Rectal smooth muscle tissue (tissue), 1 donor: Measurements from ENCODE around the gene C6orf120.
"Not testable (repeated sequence)": the region's sequence is repeated elsewhere in the genome, so short reads cannot be mapped to it uniquely, and the experiment has no call there.

Source experiments
- H3K27ac ChIP-seq: one replicate; pipeline ENCODE4 v1.7.0; 2013; ENCODE audit warnings: low read depth, low read length, inconsistent platforms
- H3K27me3 ChIP-seq: one replicate; pipeline ENCODE4 v1.7.0; 2013; ENCODE audit warnings: low read length; ENCODE audit not compliant: control insufficient read depth, insufficient read depth
- H3K36me3 ChIP-seq: one replicate; pipeline ENCODE4 v1.7.0; 2013; ENCODE audit warnings: low read length; ENCODE audit not compliant: control insufficient read depth, insufficient read depth
- H3K4me1 ChIP-seq: one replicate; pipeline ENCODE4 v1.7.0; 2013; ENCODE audit warnings: low read length; ENCODE audit not compliant: control insufficient read depth, insufficient read depth
- H3K4me3 ChIP-seq: one replicate; pipeline ENCODE4 v1.7.0; 2013; ENCODE audit warnings: low read length
- H3K9ac ChIP-seq: one replicate; pipeline ENCODE4 v1.7.0; 2013; ENCODE audit warnings: low read length

C6orf120 gene

GRCh38 chr6:169691260-169691659 lies 10.7 kb upstream of the C6orf120 start:
- Histone ChIP-seq H3K9ac (no peak overlapping the region), H3K4me3 (no peak overlapping the region), H3K27ac (no peak overlapping the region), H3K36me3 (peaks cover 3% of the 10 kb centered on the region), H3K27me3 (no peaks in the 10 kb centered on the region), H3K4me1 (no peaks in the 10 kb centered on the region)

- Histone ChIP-seq H3K9ac (no peak overlapping the region), H3K4me1 (no peaks in the 10 kb centered on the region), H3K27me3 (no peaks in the 10 kb centered on the region), H3K4me3 (no peak overlapping the region), H3K36me3 (peaks cover 3% of the 10 kb centered on the region), H3K27ac (no peak overlapping the region)
These were observed 9.4 kb upstream of the C6orf120 start for GRCh38 chr6:169692516-169692915.

- Histone ChIP-seq H3K4me1 (no peaks in the 10 kb centered on the region), H3K4me3 (no peak overlapping the region), H3K27ac (no peak overlapping the region), H3K36me3 (no peaks in the 10 kb centered on the region), H3K9ac (no peak overlapping the region), H3K27me3 (no peaks in the 10 kb centered on the region)
These were observed 6.8 kb upstream of the C6orf120 start for GRCh38 chr6:169695131-169695530.

- H3K27me3 ChIP-seq, H3K4me1 ChIP-seq, H3K27ac ChIP-seq, H3K36me3 ChIP-seq, H3K9ac ChIP-seq, H3K4me3 ChIP-seq: not testable (repeated sequence)
These were observed 4.8 kb upstream of the C6orf120 start for GRCh38 chr6:169697115-169697514.

GRCh38 chr6:169700296-169700695 lies 1.6 kb upstream of the C6orf120 start:
- peak overlapping the region; percentile 28 for H3K4me3 ChIP-seq
- no peak overlapping the region for H3K27ac ChIP-seq
- no peaks in the 10 kb centered on the region for H3K36me3 ChIP-seq
- no peak overlapping the region for H3K9ac ChIP-seq
- H3K4me1 ChIP-seq: peaks cover 21% of the 10 kb centered on the region
- no peaks in the 10 kb centered on the region for H3K27me3 ChIP-seq

- peak overlapping the region; percentile 97 for H3K27ac ChIP-seq
- H3K9ac ChIP-seq: peak overlapping the region; percentile 86
- H3K4me3 ChIP-seq: peak overlapping the region; percentile 81
- no peaks in the 10 kb centered on the region for H3K36me3 ChIP-seq
- no peaks in the 10 kb centered on the region for H3K27me3 ChIP-seq
- peaks cover 23% of the 10 kb centered on the region for H3K4me1 ChIP-seq
These were observed 494 bp upstream of the C6orf120 start for GRCh38 chr6:169701311-169701953.

GRCh38 chr6:169702840-169703246 lies 917 bp downstream of the C6orf120 start:
- H3K4me1 ChIP-seq: peaks cover 23% of the 10 kb centered on the region
- H3K4me3 ChIP-seq: peak overlapping the region; percentile 81
- H3K9ac ChIP-seq: peak overlapping the region; percentile 81
- peaks cover 3% of the 10 kb centered on the region for H3K36me3 ChIP-seq
- peak overlapping the region; percentile 97 for H3K27ac ChIP-seq
- no peaks in the 10 kb centered on the region for H3K27me3 ChIP-seq

- no peaks in the 10 kb centered on the region for H3K27me3 ChIP-seq
- H3K4me1 ChIP-seq: peaks cover 15% of the 10 kb centered on the region
- peaks cover 8% of the 10 kb centered on the region for H3K36me3 ChIP-seq
- no peak overlapping the region for H3K4me3 ChIP-seq
- H3K27ac ChIP-seq: no peak overlapping the region
- no peak overlapping the region for H3K9ac ChIP-seq
These were observed 5.8 kb downstream of the C6orf120 start for GRCh38 chr6:169707772-169708171.

- H3K9ac ChIP-seq: no peak overlapping the region
- no peak overlapping the region for H3K4me3 ChIP-seq
- no peaks in the 10 kb centered on the region for H3K27me3 ChIP-seq
- H3K36me3 ChIP-seq: peaks cover 13% of the 10 kb centered on the region
- peaks cover 3% of the 10 kb centered on the region for H3K4me1 ChIP-seq
- no peak overlapping the region for H3K27ac ChIP-seq
These were observed 7.4 kb downstream of the C6orf120 start for GRCh38 chr6:169709293-169709692.

GRCh38 chr6:169710009-169710408 lies 8.1 kb downstream of the C6orf120 start:
- Histone ChIP-seq H3K9ac (no peak overlapping the region), H3K4me3 (no peak overlapping the region), H3K4me1 (peaks cover 2% of the 10 kb centered on the region), H3K27ac (no peak overlapping the region), H3K36me3 (peaks cover 16% of the 10 kb centered on the region), H3K27me3 (no peaks in the 10 kb centered on the region)

GRCh38 chr6:169714178-169714577 lies 12.3 kb downstream of the C6orf120 start:
- H3K27ac ChIP-seq: no peak overlapping the region
- no peak overlapping the region for H3K9ac ChIP-seq
- no peak overlapping the region for H3K4me3 ChIP-seq
- H3K4me1 ChIP-seq: no peaks in the 10 kb centered on the region
- peaks cover 11% of the 10 kb centered on the region for H3K36me3 ChIP-seq
- no peaks in the 10 kb centered on the region for H3K27me3 ChIP-seq

GRCh38 chr6:169714595-169714994 lies 12.7 kb downstream of the C6orf120 start:
- Histone ChIP-seq H3K27me3 (no peaks in the 10 kb centered on the region), H3K36me3 (peaks cover 11% of the 10 kb centered on the region), H3K9ac (no peak overlapping the region), H3K27ac (no peak overlapping the region), H3K4me3 (no peak overlapping the region), H3K4me1 (no peaks in the 10 kb centered on the region)

GRCh38 chr6:169719117-169719516 lies 17.2 kb downstream of the C6orf120 start:
- Histone ChIP-seq H3K36me3 (peaks cover 4% of the 10 kb centered on the region), H3K27me3 (no peaks in the 10 kb centered on the region), H3K9ac (no peak overlapping the region), H3K27ac (no peak overlapping the region), H3K4me3 (no peak overlapping the region), H3K4me1 (peaks cover 9% of the 10 kb centered on the region)
